Smooth muscle cell (in vitro differentiated cells): ENCODE data around the gene CNGB1. TPM values are rescaled to one million over a fixed set of nuclear protein-coding genes. Genes with fewer than 3 reads are reported as not detected.

Experiments
- DNase-seq: peaks from one replicate; lab custom pipeline; 2025; ENCODE audit not compliant: unreplicated experiment; lab: John Stamatoyannopoulos, UW
- H2AFZ ChIP-seq: fragments of 200-600 bp; sonication (generic); 2 replicates; pipeline ENCODE4 v1.6.0; 2016; ENCODE audit warnings: antibody characterized with exemption, low read depth, mild to moderate bottlenecking
- H3F3A ChIP-seq: fragments of 200-600 bp; sonication (generic); 2 replicates; pipeline ENCODE4 v1.6.0; 2017; ENCODE audit warnings: antibody characterized with exemption, low read depth
- H3K27ac ChIP-seq: fragments of 200-600 bp; sonication (generic); 2 replicates; pipeline ENCODE4 v1.5.1; 2016; ENCODE audit warnings: low read depth, mild to moderate bottlenecking
- H3K27me3 ChIP-seq: fragments of 200-600 bp; sonication (generic); 2 replicates; pipeline ENCODE4 v1.6.1; 2016; ENCODE audit warnings: low read depth, mild to moderate bottlenecking
- H3K36me3 ChIP-seq: fragments of 200-600 bp; sonication (generic); 2 replicates; pipeline ENCODE4 v1.5.1; 2016; ENCODE audit warnings: low read depth
- H3K4me1 ChIP-seq: fragments of 200-600 bp; sonication (generic); 2 replicates; pipeline ENCODE4 v1.5.1; 2016; ENCODE audit warnings: low read depth
- H3K4me2 ChIP-seq: fragments of 200-600 bp; sonication (generic); 2 replicates; pipeline ENCODE4 v1.6.0; 2016; ENCODE audit warnings: mild to moderate bottlenecking
- H3K4me3 ChIP-seq: fragments of 200-600 bp; sonication (generic); 2 replicates; pipeline ENCODE4 v1.5.1; 2016; ENCODE audit warnings: mild to moderate bottlenecking
- H3K79me2 ChIP-seq: fragments of 200-600 bp; sonication (generic); 2 replicates; pipeline ENCODE4 v1.6.0; 2016; ENCODE audit warnings: low read depth, mild to moderate bottlenecking
- H3K9ac ChIP-seq: fragments of 200-600 bp; sonication (generic); 2 replicates; pipeline ENCODE4 v1.6.0; 2016; ENCODE audit warnings: low read depth
- H3K9me3 ChIP-seq: fragments of 200-600 bp; sonication (generic); replicated peaks from 2 replicates; pipeline ENCODE4 v1.5.1; 2016; ENCODE audit warnings: low read depth
- H4K20me1 ChIP-seq: fragments of 200-600 bp; sonication (generic); 2 replicates; pipeline ENCODE4 v1.6.0; 2016; ENCODE audit warnings: low read depth
- CTCF ChIP-seq: fragments of 200-600 bp; sonication (generic); IDR thresholded peaks from 2 replicates; pipeline ENCODE4 v1.5.1; 2017; ENCODE audit warnings: borderline replicate concordance, mild to moderate bottlenecking, antibody characterized with exemption; ENCODE audit not compliant: insufficient read depth, poor library complexity, severe bottlenecking
- WGBS: methylation state at CpG from one replicate; pipeline ENCODE4 v1.1.7; 2016; ENCODE audit warnings: low lambda C conversion rate; 5-methylcytosine and 5-hydroxymethylcytosine counted together
- polyA plus RNA-seq: library from polyadenylated mRNA; unstranded; fragments of >200 nt; fragmentation: Nextera tagmentation; extraction: Ambion mirVana; gene quantifications from 2 replicates; pipeline ENCODE4 v1.2.1, GENCODE V29; 2016
- total RNA-seq: library from RNA; depleted of rRNA; stranded (reverse); fragments of >200 nt; gene quantifications from 2 replicates; pipeline ENCODE4 v1.2.3, GENCODE V29; 2014

CNGB1 gene
- total and polyA plus RNA-seq, 2 experiments from 2014 or later = not detected

GRCh38 chr16:57991551-57992059, 20.7 kb upstream of the CNGB1 start:
- WGBS = 94% methylated on average over 11 of the region's 11 CpGs
- Histone ChIP-seq H3K9me3 (no peaks in the 10 kb centered on the region), H3K4me2 (no peak overlapping the region), H3K4me3 (no peak overlapping the region), H4K20me1 (peaks cover 7% of the 10 kb centered on the region), H3K9ac (no peak overlapping the region), H2AFZ (no peak overlapping the region), H3K4me1 (peaks cover 5% of the 10 kb centered on the region), H3K27me3 (no peaks in the 10 kb centered on the region), H3K36me3 (no peaks in the 10 kb centered on the region), H3F3A (no peaks in the 10 kb centered on the region), H3K27ac (no peak overlapping the region), H3K79me2 (no peaks in the 10 kb centered on the region)
- TF ChIP-seq CTCF = no peak
- no peak for DNase-seq

GRCh38 chr16:57988929-57989328, 18.0 kb upstream of the CNGB1 start:
- Histone ChIP-seq H3K36me3 (no peaks in the 10 kb centered on the region), H3K27me3 (peaks cover 11% of the 10 kb centered on the region), H3K79me2 (no peaks in the 10 kb centered on the region), H3K4me3 (no peak overlapping the region), H3K4me2 (no peak overlapping the region), H3K9ac (no peak overlapping the region), H2AFZ (no peak overlapping the region), H3K27ac (no peak overlapping the region), H3F3A (no peaks in the 10 kb centered on the region), H3K9me3 (no peaks in the 10 kb centered on the region), H4K20me1 (no peaks in the 10 kb centered on the region), H3K4me1 (peaks cover 6% of the 10 kb centered on the region)
- no peak for DNase-seq
- no peak for TF ChIP-seq CTCF
- 83% methylated on average over 1 of the region's 1 CpG for WGBS

- Histone ChIP-seq H3K27me3 (peaks cover 11% of the 10 kb centered on the region), H3K36me3 (no peaks in the 10 kb centered on the region), H4K20me1 (no peaks in the 10 kb centered on the region), H3K9ac (no peak overlapping the region), H3K4me1 (peaks cover 6% of the 10 kb centered on the region), H2AFZ (no peak overlapping the region), H3K9me3 (no peaks in the 10 kb centered on the region), H3K4me2 (no peak overlapping the region), H3K79me2 (no peaks in the 10 kb centered on the region), H3F3A (no peaks in the 10 kb centered on the region), H3K27ac (no peak overlapping the region), H3K4me3 (no peak overlapping the region)
- TF ChIP-seq CTCF = no peak
- WGBS = 95% methylated on average over 8 of the region's 8 CpGs
- no peak for DNase-seq
Observed at GRCh38 chr16:57987441-57988177, 16.7 kb upstream of the CNGB1 start.

GRCh38 chr16:57986196-57986595, 15.3 kb upstream of the CNGB1 start:
- peak overlapping the region; percentile 59 for H3K4me3 ChIP-seq
- no peak overlapping the region for H2AFZ ChIP-seq
- H3K79me2 ChIP-seq = no peaks in the 10 kb centered on the region
- 71% methylated on average over 9 of the region's 9 CpGs for whole genome bisulfite sequencing
- H3K9ac ChIP-seq = no peak overlapping the region
- no peaks in the 10 kb centered on the region for H3F3A ChIP-seq
- no peaks in the 10 kb centered on the region for H3K36me3 ChIP-seq
- H4K20me1 ChIP-seq = no peaks in the 10 kb centered on the region
- no peak for DNase-seq
- TF ChIP-seq CTCF = no peak
- peaks cover 6% of the 10 kb centered on the region for H3K4me1 ChIP-seq
- no peak overlapping the region for H3K4me2 ChIP-seq
- no peak overlapping the region for H3K27ac ChIP-seq
- peaks cover 11% of the 10 kb centered on the region for H3K27me3 ChIP-seq
- no peaks in the 10 kb centered on the region for H3K9me3 ChIP-seq
